A549 (cell line): ENCODE results near the gene RGS16.

Experiments used
- CEBPB ChIP-seq, 2 experiments: fragments of >200 bp in 1 of 2; sonication (Bioruptor Twin) in 1 of 2; formaldehyde crosslinking in 1 of 2; IDR thresholded peaks; 2 replicates each; pipeline ENCODE4 v1.6.1; 2012 to 2016
- EHMT2 ChIP-seq: fragments of 200-600 bp; sonication (generic); IDR thresholded peaks from 2 replicates; pipeline ENCODE4 v1.6.1; 2016; ENCODE audit warnings: antibody characterized with exemption, low read depth, mild to moderate bottlenecking, moderate library complexity
- EP300 ChIP-seq, 2 experiments: fragments of >200 bp; sonication (Bioruptor Twin); formaldehyde crosslinking; IDR thresholded peaks; 2 replicates in 1 of 2; 3 replicates in 1 of 2; pipeline ENCODE4 v1.6.1; 2016 to 2017
- ESRRA ChIP-seq: fragments of 150-350 bp; IDR thresholded peaks from 2 replicates; pipeline ENCODE4 v1.6.1; 2014; ENCODE audit warnings: mild to moderate bottlenecking, low read length, borderline replicate concordance
- FOSB ChIP-seq: fragments of 250-450 bp; sonication (Bioruptor Pico); IDR thresholded peaks from 2 replicates; pipeline ENCODE4 v1.5.0; 2020; ENCODE audit warnings: mild to moderate bottlenecking, moderate library complexity
- POLR2A ChIP-seq: IDR thresholded peaks from 2 replicates; pipeline ENCODE4 v1.6.1; 2012; ENCODE audit warnings: mild to moderate bottlenecking, low read length
- REST ChIP-seq: fragments of 200-600 bp; sonication (generic); IDR thresholded peaks from 2 replicates; pipeline ENCODE4 v1.6.1; 2016; ENCODE audit warnings: antibody characterized with exemption, mild to moderate bottlenecking, moderate library complexity
- SREBF2 ChIP-seq: fragments of 450-650 bp; IDR thresholded peaks from 2 replicates; pipeline ENCODE4 v1.6.1; 2014; ENCODE audit warnings: mild to moderate bottlenecking, moderate library complexity
- USF2 ChIP-seq: fragments of 450-650 bp; IDR thresholded peaks from 2 replicates; pipeline ENCODE4 v1.6.1; 2014; ENCODE audit warnings: antibody characterized with exemption
- ZNF302 ChIP-seq: fragments of 250-450 bp; sonication (Bioruptor Pico); IDR thresholded peaks from 2 replicates; pipeline ENCODE4 v1.9.0; 2021; ENCODE audit warnings: inconsistent platforms, mild to moderate bottlenecking, moderate library complexity
- TF ChIP-seq, protein P1 (sequence below): fragments of >200 bp; sonication (Bioruptor Twin); formaldehyde crosslinking; IDR thresholded peaks from 3 replicates; pipeline ENCODE4 v1.5.1; 2016

DNA sequence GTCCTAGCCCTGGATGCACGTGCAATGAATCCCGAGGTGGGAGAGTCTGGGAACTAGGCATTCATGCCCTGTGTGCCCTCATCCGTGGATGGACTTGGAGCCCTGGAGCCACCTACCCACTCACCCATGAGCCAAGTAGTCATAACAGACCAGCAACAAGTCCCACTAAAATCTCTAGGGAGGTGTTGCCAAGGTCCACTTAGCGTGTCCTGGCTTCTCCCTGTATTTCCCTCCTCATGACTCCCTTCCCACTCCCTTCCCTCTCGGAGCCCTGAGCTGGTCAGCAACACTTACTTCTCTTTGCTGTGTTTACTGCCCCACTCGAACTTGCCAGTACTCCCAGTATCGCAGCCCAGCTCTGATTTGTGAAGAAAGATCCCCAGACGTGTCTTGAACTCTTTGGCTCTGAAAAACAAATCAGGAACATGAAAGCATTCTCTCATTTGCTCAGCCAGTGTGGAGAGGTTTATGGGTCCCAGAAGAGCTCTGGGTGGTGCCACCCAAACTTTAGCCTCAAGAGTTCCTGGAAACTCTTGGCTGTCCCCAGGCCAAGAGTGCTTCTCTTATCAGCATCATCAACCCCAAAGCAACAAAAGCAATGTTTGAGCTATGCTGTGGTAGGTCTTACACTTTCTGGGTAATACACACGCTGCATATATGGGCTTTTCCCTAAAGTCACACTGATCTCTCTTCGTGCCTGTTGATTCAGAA is 1.1 kb downstream of the RGS16 start:
- TF ChIP-seq, protein P1, sequence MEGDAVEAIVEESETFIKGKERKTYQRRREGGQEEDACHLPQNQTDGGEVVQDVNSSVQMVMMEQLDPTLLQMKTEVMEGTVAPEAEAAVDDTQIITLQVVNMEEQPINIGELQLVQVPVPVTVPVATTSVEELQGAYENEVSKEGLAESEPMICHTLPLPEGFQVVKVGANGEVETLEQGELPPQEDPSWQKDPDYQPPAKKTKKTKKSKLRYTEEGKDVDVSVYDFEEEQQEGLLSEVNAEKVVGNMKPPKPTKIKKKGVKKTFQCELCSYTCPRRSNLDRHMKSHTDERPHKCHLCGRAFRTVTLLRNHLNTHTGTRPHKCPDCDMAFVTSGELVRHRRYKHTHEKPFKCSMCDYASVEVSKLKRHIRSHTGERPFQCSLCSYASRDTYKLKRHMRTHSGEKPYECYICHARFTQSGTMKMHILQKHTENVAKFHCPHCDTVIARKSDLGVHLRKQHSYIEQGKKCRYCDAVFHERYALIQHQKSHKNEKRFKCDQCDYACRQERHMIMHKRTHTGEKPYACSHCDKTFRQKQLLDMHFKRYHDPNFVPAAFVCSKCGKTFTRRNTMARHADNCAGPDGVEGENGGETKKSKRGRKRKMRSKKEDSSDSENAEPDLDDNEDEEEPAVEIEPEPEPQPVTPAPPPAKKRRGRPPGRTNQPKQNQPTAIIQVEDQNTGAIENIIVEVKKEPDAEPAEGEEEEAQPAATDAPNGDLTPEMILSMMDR, result no peak
- TF ChIP-seq ZNF302 (CRISPR knock-in tag), result no peak
- no peak for TF ChIP-seq CEBPB (IDR thresholded peaks at IDR 0.05)
- no peak for TF ChIP-seq POLR2A
- TF ChIP-seq SREBF2, result no peak
- TF ChIP-seq REST, result no peak
- no peak for TF ChIP-seq EHMT2
- no peak for TF ChIP-seq FOSB (CRISPR knock-in tag)
- TF ChIP-seq ESRRA, result no peak
- TF ChIP-seq USF2, result no peak
- no peak for TF ChIP-seq EP300 (IDR thresholded peaks at IDR 0.05)
